CD8-positive, alpha-beta memory T cell (primary cell): Measurements from ENCODE around the gene GTPBP2. TPM values are rescaled to one million over a fixed set of nuclear protein-coding genes. Genes with fewer than 3 reads are reported as not detected.
"Not testable (repeated sequence)": the region's sequence is repeated elsewhere in the genome, so short reads cannot be mapped to it uniquely, and the experiment has no call there.

Experiments
- CTCF ChIA-PET: fragments of 350-600 bp; sonication (Branson Sonifier 250); formaldehyde crosslinking; loops from one replicate; lab custom pipeline; 2021; ENCODE audit warnings: antibody characterized with exemption; lab: Charles Lee
- POLR2A ChIA-PET: fragments of 350-600 bp; sonication (Branson Sonifier 250); formaldehyde crosslinking; loops from one replicate; lab custom pipeline; 2021; ENCODE audit warnings: antibody characterized with exemption; lab: Charles Lee
- DNase-seq, 5 donors: peaks; one replicate each; pipeline versions ENCODE4 v3.0.0 to v3.0.0-alpha.2; 2020 to 2022; ENCODE audit warnings: mixed read lengths in 1 of 5
- H3K27ac ChIP-seq: one replicate; pipeline ENCODE4 v1.7.0; 2013; ENCODE audit warnings: low read depth, mild to moderate bottlenecking, low read length, moderate library complexity
- H3K27me3 ChIP-seq: 2 replicates; pipeline ENCODE4 v1.7.0; 2013; ENCODE audit warnings: low read length, mild to moderate bottlenecking; ENCODE audit not compliant: insufficient read depth, poor library complexity, severe bottlenecking
- H3K36me3 ChIP-seq: 2 replicates; pipeline ENCODE4 v1.7.0; 2013; ENCODE audit warnings: mild to moderate bottlenecking, low read length, moderate library complexity; ENCODE audit not compliant: insufficient read depth
- H3K4me1 ChIP-seq: 2 replicates; pipeline ENCODE4 v1.7.0; 2013; ENCODE audit warnings: mild to moderate bottlenecking, low read length, moderate library complexity; ENCODE audit not compliant: insufficient read depth
- H3K4me3 ChIP-seq: 2 replicates; pipeline ENCODE4 v1.7.0; 2013; ENCODE audit warnings: mild to moderate bottlenecking, low read length
- H3K9me3 ChIP-seq: 2 replicates; pipeline ENCODE4 v1.7.0; 2013; ENCODE audit warnings: mild to moderate bottlenecking, low read length
- H3K27ac Mint-ChIP-seq, 8 donors: one replicate each; pipeline ENCODE4 v1.8.0; 2020 to 2021; ENCODE audit warnings: mixed read lengths in 8 of 8, mild to moderate bottlenecking in 6 of 8, inconsistent platforms in 3 of 8, moderate library complexity in 3 of 8
- H3K27me3 Mint-ChIP-seq, 2 donors: one replicate each; pipeline ENCODE4 v1.8.0; 2020 to 2021; ENCODE audit warnings: mixed read lengths in 2 of 2, mild to moderate bottlenecking in 1 of 2, moderate library complexity in 1 of 2
- H3K36me3 Mint-ChIP-seq, 3 donors: one replicate each; pipeline ENCODE4 v1.8.0; 2020 to 2021; ENCODE audit warnings: mixed read lengths in 3 of 3, inconsistent platforms in 1 of 3, mild to moderate bottlenecking in 1 of 3
- H3K4me1 Mint-ChIP-seq, 3 donors: one replicate each; pipeline ENCODE4 v1.8.0; 2020 to 2021; ENCODE audit warnings: mixed read lengths in 3 of 3, inconsistent platforms in 1 of 3, mild to moderate bottlenecking in 1 of 3
- H3K4me3 Mint-ChIP-seq, 7 donors: one replicate each; pipeline ENCODE4 v1.8.0; 2020 to 2021; ENCODE audit warnings: mixed read lengths in 7 of 7, mild to moderate bottlenecking in 6 of 7, moderate library complexity in 4 of 7, inconsistent platforms in 2 of 7
- H3K9me3 Mint-ChIP-seq, 5 donors: one replicate each; pipeline ENCODE4 v1.8.0; 2020 to 2022; ENCODE audit warnings: mixed read lengths in 5 of 5, mild to moderate bottlenecking in 3 of 5, moderate library complexity in 2 of 5, inconsistent platforms in 1 of 5
- polyA plus RNA-seq: library from polyadenylated mRNA; unstranded; fragments of 300-500 nt; fragmentation: Illumina TruSeq; gene quantifications from one replicate; pipeline ENCODE4 v1.2.3, GENCODE V29; 2021
- total RNA-seq, 2 experiments: library from RNA; stranded (reverse); gene quantifications; one replicate each; pipeline ENCODE4 v1.2.3, GENCODE V29; 2021

Gene GTPBP2
- total and polyA plus RNA-seq, 3 experiments from 2014 or later, result 3.9 to 45.4 (median 44.2) TPM

DNA sequence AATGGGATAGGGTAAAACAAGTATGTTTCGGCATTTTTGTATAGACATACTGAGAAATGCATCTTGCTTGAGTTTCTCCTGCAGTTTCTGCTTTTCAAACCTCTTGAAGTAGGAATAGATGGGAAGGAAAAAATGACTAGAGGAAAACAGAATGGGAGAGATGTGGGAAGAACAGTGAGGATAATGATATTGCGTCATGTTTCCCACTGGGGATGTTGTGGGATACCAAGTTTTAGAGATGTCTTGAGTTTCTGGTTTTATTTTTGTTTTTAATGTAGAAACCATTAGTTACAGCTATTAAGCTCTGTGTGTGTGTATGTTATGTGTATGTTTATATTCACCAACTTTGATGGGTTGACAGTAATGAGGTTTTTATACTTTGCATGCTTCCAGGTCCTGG is 28.5 kb downstream of the GTPBP2 start:
- Mint-ChIP-seq H3K36me3 (peaks cover 0 to 61% (median 13%) of the 10 kb centered on the region in 3 donors), H3K27ac (peak overlapping the region in 3 of 8 donors; percentile 33 to 45 (median 35)), H3K4me3 (no peak overlapping the region), H3K4me1 (no peaks in the 10 kb centered on the region), H3K9me3 (no peaks in the 10 kb centered on the region), H3K27me3 (no peaks in the 10 kb centered on the region)
- H3K27ac ChIP-seq, result no peak overlapping the region
- peaks cover 13% of the 10 kb centered on the region for H3K36me3 ChIP-seq
- ChIA-PET CTCF (no interaction called here), POLR2A (no interaction called here)
- H3K9me3 ChIP-seq, result no peaks in the 10 kb centered on the region
- DNase-seq, result no peak
- H3K27me3 ChIP-seq, result no peaks in the 10 kb centered on the region
- no peaks in the 10 kb centered on the region for H3K4me1 ChIP-seq
- H3K4me3 ChIP-seq, result no peak overlapping the region

GRCh38 chr6:43593938-43594337 is 35.1 kb downstream of the GTPBP2 start:
- H3K36me3 ChIP-seq, result peaks cover 10% of the 10 kb centered on the region
- peaks cover 0 to 45% (median 4%) of the 10 kb centered on the region in 3 donors for H3K36me3 Mint-ChIP-seq
- no peaks in the 10 kb centered on the region for H3K4me1 ChIP-seq
- no peak for DNase-seq
- no peak overlapping the region for H3K27ac Mint-ChIP-seq
- H3K9me3 Mint-ChIP-seq, result no peaks in the 10 kb centered on the region
- H3K4me1 Mint-ChIP-seq, result peaks cover 0 to 4% (median 0%) of the 10 kb centered on the region in 3 donors
- H3K27ac ChIP-seq, result no peak overlapping the region
- ChIA-PET POLR2A (no interaction called here), CTCF (interaction anchor here (1.1 kb wide), 1 partner anchor 10 kb away, joined by 3 read pairs; no protein-coding TSS in a partner anchor)
- H3K27me3 ChIP-seq, result no peaks in the 10 kb centered on the region
- H3K4me3 Mint-ChIP-seq, result no peak overlapping the region
- H3K27me3 Mint-ChIP-seq, result no peaks in the 10 kb centered on the region
- no peak overlapping the region for H3K4me3 ChIP-seq
- H3K9me3 ChIP-seq, result no peaks in the 10 kb centered on the region

GRCh38 chr6:43589564-43589963 is 39.5 kb downstream of the GTPBP2 start:
- Mint-ChIP-seq H3K36me3 (peaks cover 0 to 56% (median 14%) of the 10 kb centered on the region in 3 donors), H3K4me1 (peaks cover 10 to 23% (median 13%) of the 10 kb centered on the region in 3 donors)
- peaks cover 10% of the 10 kb centered on the region for H3K4me1 ChIP-seq
- H3K27me3 ChIP-seq, POLR2A ChIA-PET, H3K9me3 Mint-ChIP-seq, H3K27me3 Mint-ChIP-seq, H3K4me3 ChIP-seq, DNase-seq, H3K9me3 ChIP-seq, H3K4me3 Mint-ChIP-seq, CTCF ChIA-PET, H3K27ac Mint-ChIP-seq, H3K27ac ChIP-seq: not testable (repeated sequence)
- H3K36me3 ChIP-seq, result peaks cover 17% of the 10 kb centered on the region

DNA sequence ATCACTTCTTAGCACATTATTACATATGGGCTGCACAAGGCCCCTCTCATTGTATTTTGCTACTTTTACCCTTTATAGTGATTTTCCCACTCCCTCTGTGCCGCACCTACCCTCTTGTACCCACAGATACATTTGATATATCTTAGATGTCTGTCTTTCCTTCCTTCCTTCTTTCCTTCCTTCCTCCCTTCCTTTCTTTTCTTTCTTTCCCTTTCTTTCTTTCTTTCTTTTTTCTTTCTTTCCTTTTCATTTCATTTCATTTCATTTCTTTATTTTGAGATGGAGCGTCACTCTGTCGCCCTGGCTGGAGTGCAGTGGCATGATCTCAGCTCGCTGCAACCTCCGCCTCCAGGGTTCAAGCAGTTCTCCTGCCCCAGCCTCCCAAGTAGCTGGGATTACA is 40.9 kb downstream of the GTPBP2 start:
- CTCF ChIA-PET, result interaction anchor here (1.5 kb wide), 1 partner anchor 20 kb away, joined by 3 read pairs; no protein-coding TSS in a partner anchor
- peaks cover 0 to 66% (median 15%) of the 10 kb centered on the region in 3 donors for H3K36me3 Mint-ChIP-seq
- peak overlapping the region in 3 of 8 donors; percentile 13 to 85 (median 47) for H3K27ac Mint-ChIP-seq

DNA sequence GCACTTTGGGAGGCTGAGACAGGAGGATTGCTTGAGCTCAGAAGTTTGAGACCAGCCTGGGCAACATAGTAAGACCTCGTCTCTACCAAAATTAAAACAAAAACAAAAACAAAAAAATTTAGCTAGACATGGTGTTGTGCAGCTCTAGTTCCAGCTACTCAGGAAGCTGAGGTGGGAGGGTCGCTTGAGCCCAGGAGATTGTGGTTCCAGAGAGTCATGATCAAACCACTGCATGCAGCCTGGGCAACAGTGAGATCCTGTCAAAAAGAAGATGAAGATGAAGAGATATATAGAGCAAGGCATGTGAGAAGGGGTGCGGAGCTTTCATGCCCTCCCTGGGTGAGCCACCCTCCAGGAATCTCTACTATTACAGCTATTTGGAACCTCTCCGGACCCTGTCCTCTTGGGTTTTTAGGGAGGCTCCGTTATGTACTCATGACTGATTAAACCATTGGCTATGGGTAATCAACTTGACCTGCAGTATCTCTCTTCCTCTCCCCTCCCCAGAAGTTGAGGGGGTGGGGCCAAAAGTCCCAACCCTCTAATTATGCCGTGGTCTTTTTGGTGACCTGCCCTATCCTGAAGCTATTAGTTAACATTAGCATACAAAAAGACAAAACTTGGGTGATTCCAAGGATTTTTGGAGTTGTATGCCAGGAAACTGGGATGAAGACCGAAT is 44.0 kb downstream of the GTPBP2 start:
- Mint-ChIP-seq H3K4me3 (peak overlapping the region in 6 of 7 donors; percentile 43 to 72 (median 64)), H3K4me1 (peaks cover 20 to 45% (median 28%) of the 10 kb centered on the region in 3 donors), H3K27me3 (no peaks in the 10 kb centered on the region), H3K9me3 (no peaks in the 10 kb centered on the region), H3K27ac (peak overlapping the region; percentile 65 to 93 (median 89)), H3K36me3 (peaks cover 0 to 58% (median 16%) of the 10 kb centered on the region in 3 donors)
- peak in 2 of 5 donors; percentile 7 to 10 for DNase-seq
- H3K9me3 ChIP-seq, result no peaks in the 10 kb centered on the region
- H3K36me3 ChIP-seq, result peaks cover 17% of the 10 kb centered on the region
- H3K27me3 ChIP-seq, result no peaks in the 10 kb centered on the region
- ChIA-PET POLR2A (no interaction called here), CTCF (interaction anchor here (1.0 to 1.5 kb wide), 2 partner anchors 10 to 23 kb away, joined by 3 to 4 read pairs; partner anchors contain the start of gene XPO5)
- no peak overlapping the region for H3K27ac ChIP-seq
- H3K4me1 ChIP-seq, result peaks cover 17% of the 10 kb centered on the region
- H3K4me3 ChIP-seq, result no peak overlapping the region

More for the DNA sequence above, 40.9 kb downstream of the GTPBP2 start:
- Mint-ChIP-seq H3K4me3 (no peak overlapping the region), H3K27me3 (no peaks in the 10 kb centered on the region), H3K4me1 (peaks cover 20 to 36% (median 27%) of the 10 kb centered on the region in 3 donors), H3K9me3 (no peaks in the 10 kb centered on the region)
- POLR2A ChIA-PET, result no interaction called here
- no peaks in the 10 kb centered on the region for H3K9me3 ChIP-seq
- DNase-seq, result no peak
- no peak overlapping the region for H3K27ac ChIP-seq
- H3K4me1 ChIP-seq, result peaks cover 17% of the 10 kb centered on the region
- H3K27me3 ChIP-seq, result no peaks in the 10 kb centered on the region
- no peak overlapping the region for H3K4me3 ChIP-seq
- H3K36me3 ChIP-seq, result peaks cover 17% of the 10 kb centered on the region

DNA sequence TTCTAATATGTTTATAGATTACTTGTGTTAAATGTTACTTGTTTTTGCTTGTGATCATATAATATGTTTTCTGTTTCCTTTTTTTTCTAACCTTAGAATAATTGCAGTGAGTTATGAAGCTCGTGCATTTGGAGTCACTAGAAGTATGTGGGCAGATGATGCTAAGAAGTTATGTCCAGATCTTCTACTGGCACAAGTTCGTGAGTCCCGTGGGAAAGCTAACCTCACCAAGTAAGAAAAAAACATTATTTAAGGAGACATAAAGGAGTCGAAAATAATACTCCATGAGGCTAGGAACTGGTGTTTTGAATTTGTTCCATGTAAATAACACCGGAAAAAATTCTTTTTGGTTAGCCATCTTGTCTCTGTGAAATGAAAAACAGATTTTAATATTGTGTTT is 46.2 kb downstream of the GTPBP2 start:
- no peak overlapping the region for H3K4me3 ChIP-seq
- Mint-ChIP-seq H3K9me3 (no peaks in the 10 kb centered on the region), H3K4me1 (peaks cover 30 to 62% (median 45%) of the 10 kb centered on the region in 3 donors), H3K27me3 (no peaks in the 10 kb centered on the region), H3K36me3 (peaks cover 0 to 50% (median 12%) of the 10 kb centered on the region in 3 donors), H3K27ac (peak overlapping the region in 5 of 8 donors; percentile 26 to 92 (median 61)), H3K4me3 (no peak overlapping the region)
- no peaks in the 10 kb centered on the region for H3K27me3 ChIP-seq
- H3K9me3 ChIP-seq, result no peaks in the 10 kb centered on the region
- POLR2A ChIA-PET, result interaction anchor here (0.5 kb wide), 1 partner anchor 557 kb away, joined by 4 read pairs; no protein-coding TSS in a partner anchor
- H3K4me1 ChIP-seq, result peaks cover 22% of the 10 kb centered on the region
- no peak for DNase-seq
- CTCF ChIA-PET, result no interaction called here
- no peak overlapping the region for H3K27ac ChIP-seq
- peaks cover 11% of the 10 kb centered on the region for H3K36me3 ChIP-seq

- no peak overlapping the region for H3K4me3 ChIP-seq
- H3K27ac ChIP-seq, result no peak overlapping the region
- H3K36me3 ChIP-seq, result no peaks in the 10 kb centered on the region
- peak overlapping the region in 4 of 7 donors; percentile 10 to 82 (median 22) for H3K4me3 Mint-ChIP-seq
- H3K27me3 Mint-ChIP-seq, result no peaks in the 10 kb centered on the region
- POLR2A ChIA-PET, result no interaction called here
- no peak for DNase-seq
- no peaks in the 10 kb centered on the region for H3K9me3 ChIP-seq
- H3K27ac Mint-ChIP-seq, result peak overlapping the region; percentile 7 to 80 (median 68)
- H3K27me3 ChIP-seq, result no peaks in the 10 kb centered on the region
- H3K4me1 Mint-ChIP-seq, result peaks cover 32 to 60% (median 57%) of the 10 kb centered on the region in 3 donors
- H3K4me1 ChIP-seq, result peaks cover 26% of the 10 kb centered on the region
- CTCF ChIA-PET, result no interaction called here
- H3K36me3 Mint-ChIP-seq, result peaks cover 0 to 34% (median 2%) of the 10 kb centered on the region in 3 donors
- H3K9me3 Mint-ChIP-seq, result no peaks in the 10 kb centered on the region
These were observed 49.9 kb downstream of the GTPBP2 start for GRCh38 chr6:43579171-43579570.

GRCh38 chr6:43578748-43579147 is 50.3 kb downstream of the GTPBP2 start:
- Histone ChIP-seq H3K36me3 (no peaks in the 10 kb centered on the region), H3K4me3 (no peak overlapping the region), H3K27me3 (no peaks in the 10 kb centered on the region), H3K4me1 (peaks cover 23% of the 10 kb centered on the region), H3K9me3 (no peaks in the 10 kb centered on the region), H3K27ac (no peak overlapping the region)
- Mint-ChIP-seq H3K36me3 (peaks cover 0 to 31% (median 2%) of the 10 kb centered on the region in 3 donors), H3K4me3 (peak overlapping the region in 6 of 7 donors; percentile 10 to 82 (median 25)), H3K9me3 (no peaks in the 10 kb centered on the region), H3K27me3 (no peaks in the 10 kb centered on the region), H3K27ac (peak overlapping the region; percentile 1 to 80 (median 68)), H3K4me1 (peaks cover 28 to 56% (median 53%) of the 10 kb centered on the region in 3 donors)
- ChIA-PET POLR2A (no interaction called here), CTCF (no interaction called here)
- DNase-seq, result no peak
